ENCODE measurements around the gene KCNK15.

GRCh38 chr20:44738813-44739477, 6.7 kb upstream of the KCNK15 start:
- TF ChIP-seq EZH2 (IDR thresholded peaks at IDR 0.05; ENCODE audit: low read length, unreplicated experiment) = no peak
- no peak for TF ChIP-seq CTCF (conservative IDR thresholded peaks at IDR 0.05; ENCODE audit: low read depth, low read length)
- no peak for TF ChIP-seq EZH2phosphoT487 (IDR thresholded peaks at IDR 0.05; ENCODE audit: borderline replicate concordance, low read length)
